PC-3 (cell line): ENCODE data around the gene KLK10. TPM values are rescaled to one million over a fixed set of nuclear protein-coding genes. Genes with fewer than 3 reads are reported as not detected.

Experiments used
- ATAC-seq: fragments of 200-7000 bp; cut with Tn5 transposase; 2 replicates; pipeline ENCODE4 v1.9.1; 2020; ENCODE audit warnings: mild to moderate bottlenecking, moderate library complexity
- Bru-seq: library from RNA; stranded (reverse); fragments of 400-500 nt; gene quantifications from one replicate; lab custom pipeline; 2021; lab: Mats Ljungman, UMichigan
- BruChase-seq, 2 experiments: library from RNA; stranded (reverse); fragments of 400-500 nt; gene quantifications; one replicate each; lab custom pipeline; 2021; lab: Mats Ljungman, UMichigan
- BruUV-seq: library from RNA; stranded (reverse); fragments of 400-500 nt; replicated peaks from 2 replicates; lab custom pipeline; 2021; lab: Mats Ljungman, UMichigan
- CTCF ChIA-PET: fragments of 300-600 bp; sonication (Branson Sonifier 250); formaldehyde crosslinking; loops from one replicate; lab custom pipeline; 2022; ENCODE audit warnings: antibody characterized with exemption; lab: Charles Lee
- POLR2A ChIA-PET: fragments of 300-600 bp; sonication (Branson Sonifier 250); formaldehyde crosslinking; loops from one replicate; lab custom pipeline; 2022; ENCODE audit warnings: antibody characterized with exemption; ENCODE audit not compliant: unreplicated experiment; lab: Charles Lee
- DNase-seq: peaks from one replicate; pipeline ENCODE4 v3.0.0-alpha.2; 2015
- H2AFZ ChIP-seq: fragments of 300-600 bp; sonication (generic); 2 replicates; pipeline ENCODE4 v1.6.0; 2016; ENCODE audit warnings: antibody characterized with exemption, low read length
- H3F3A ChIP-seq: fragments of 300-600 bp; sonication (generic); one replicate; pipeline ENCODE4 v1.6.0; 2017; ENCODE audit warnings: antibody characterized with exemption, low read length, control low read depth, mild to moderate bottlenecking; ENCODE audit not compliant: unreplicated experiment
- H3K27ac ChIP-seq: fragments of 300-600 bp; sonication (generic); 2 replicates; pipeline ENCODE4 v1.5.1; 2016; ENCODE audit warnings: mild to moderate bottlenecking, low read length
- H3K27me3 ChIP-seq: fragments of 300-600 bp; sonication (generic); 2 replicates; pipeline ENCODE4 v1.6.1; 2016; ENCODE audit warnings: low read length, mixed read lengths
- H3K36me3 ChIP-seq: fragments of 300-600 bp; sonication (generic); 2 replicates; pipeline ENCODE4 v1.6.1; 2016; ENCODE audit warnings: low read depth, mixed run types, low read length, mixed read lengths
- H3K4me1 ChIP-seq: fragments of 300-600 bp; sonication (generic); 2 replicates; pipeline ENCODE4 v1.5.1; 2016; ENCODE audit warnings: low read length; ENCODE audit not compliant: insufficient read depth
- H3K4me2 ChIP-seq: fragments of 300-600 bp; sonication (generic); 2 replicates; pipeline ENCODE4 v1.6.0; 2016; ENCODE audit warnings: low read length
- H3K4me3 ChIP-seq: fragments of 300-600 bp; sonication (generic); 2 replicates; pipeline ENCODE4 v1.5.1; 2016; ENCODE audit warnings: mild to moderate bottlenecking, low read length, mixed read lengths
- H3K79me2 ChIP-seq: fragments of 300-600 bp; sonication (generic); 2 replicates; pipeline ENCODE4 v1.6.1; 2017; ENCODE audit warnings: low read length, mixed read lengths
- H3K9ac ChIP-seq: fragments of 300-600 bp; sonication (generic); 2 replicates; pipeline ENCODE4 v1.6.0; 2016; ENCODE audit warnings: mild to moderate bottlenecking, low read length
- H3K9me2 ChIP-seq: fragments of 300-600 bp; sonication (generic); replicated peaks from 2 replicates; pipeline ENCODE4 v1.6.1; 2016; ENCODE audit warnings: mixed run types, low read length, mixed read lengths
- H3K9me3 ChIP-seq: fragments of 300-600 bp; sonication (generic); 2 replicates; pipeline ENCODE4 v1.6.1; 2016; ENCODE audit warnings: low read length, mixed read lengths
- H4K20me1 ChIP-seq: fragments of 300-600 bp; sonication (generic); 2 replicates; pipeline ENCODE4 v1.6.1; 2016; ENCODE audit warnings: low read length, mixed read lengths
- CTCF ChIP-seq: fragments of 300-600 bp; sonication (generic); conservative IDR thresholded peaks from 2 replicates; pipeline ENCODE4 v1.5.1; 2017; ENCODE audit warnings: antibody characterized with exemption, low read depth, mild to moderate bottlenecking, low read length
- EZH2 ChIP-seq: fragments of 300-600 bp; sonication (generic); IDR thresholded peaks from one replicate; pipeline ENCODE4 v1.6.1; 2017; ENCODE audit warnings: antibody characterized with exemption, mild to moderate bottlenecking, low read length; ENCODE audit not compliant: unreplicated experiment
- EZH2phosphoT487 ChIP-seq: fragments of 300-600 bp; sonication (generic); IDR thresholded peaks from 2 replicates; pipeline ENCODE4 v1.6.1; 2018; ENCODE audit warnings: mild to moderate bottlenecking, antibody characterized with exemption, low read length, borderline replicate concordance
- intact Hi-C: fragments of 100-400 bp; cut with micrococcal nuclease; formaldehyde crosslinking; loops from 2 replicates; pipeline ENCODE4 v1.9.0; 2023
- long read RNA-seq: library from polyadenylated mRNA; unstranded; transcript quantifications from one replicate; pipeline ENCODE4 v2.0.0, GENCODE V29; 2021; ENCODE audit not compliant: unreplicated experiment
- total RNA-seq: library from RNA; depleted of rRNA; stranded (reverse); fragments of >200 nt; gene quantifications from 2 replicates; pipeline ENCODE4 v1.2.3, GENCODE V29; 2014; rRNA removed

Gene KLK10, protein sequence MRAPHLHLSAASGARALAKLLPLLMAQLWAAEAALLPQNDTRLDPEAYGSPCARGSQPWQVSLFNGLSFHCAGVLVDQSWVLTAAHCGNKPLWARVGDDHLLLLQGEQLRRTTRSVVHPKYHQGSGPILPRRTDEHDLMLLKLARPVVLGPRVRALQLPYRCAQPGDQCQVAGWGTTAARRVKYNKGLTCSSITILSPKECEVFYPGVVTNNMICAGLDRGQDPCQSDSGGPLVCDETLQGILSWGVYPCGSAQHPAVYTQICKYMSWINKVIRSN
- 1.2 and 2.9 TPM in 2 replicates for total RNA-seq
- percentile 28 among the genes with signal in this experiment for Bru-seq, nascent RNA
- BruChase-seq, experiment 1, labeled RNA remaining after a 6-hour chase = percentile 22 among the genes with signal in this experiment
- BruChase-seq, experiment 2, labeled RNA remaining after a 2-hour chase = percentile 16 among the genes with signal in this experiment
- long read RNA-seq, partial matches to known transcripts = 0 of 1 reads
- long read RNA-seq, other reads (novel, unspliced or antisense) = 0 of 1 reads

DNA sequence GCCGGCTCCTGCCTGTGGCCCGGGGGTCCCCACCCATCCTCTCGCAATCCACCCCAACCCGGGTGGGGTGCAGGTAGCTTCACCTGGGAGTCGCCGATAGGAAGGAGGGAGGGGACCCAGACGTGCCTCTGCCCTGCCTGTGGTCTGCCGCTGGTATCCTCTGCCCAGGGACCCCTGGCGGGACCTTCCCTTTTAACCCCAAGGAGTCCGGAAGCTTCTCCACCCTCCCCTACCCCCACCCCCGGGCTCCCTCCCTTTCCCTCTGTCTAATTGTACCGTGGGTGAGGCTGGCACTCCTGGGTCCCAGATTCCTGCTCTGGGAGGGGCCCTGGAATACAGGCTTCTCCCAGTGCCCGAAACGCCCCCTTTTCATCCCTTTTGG lies at the start of gene KLK10:
KLK10 (minus strand) TSS at position 166 of the 382 bp plus-strand sequence. CDS start 579 bp downstream, outside the sequence.
- Histone ChIP-seq H2AFZ (no peak within 1 kb of the TSS), H3K4me2 (no peak within 1 kb of the TSS), H3K36me3 (no peaks in the 10 kb centered on the region), H3K9me3 (no peaks in the 10 kb centered on the region), H3F3A (no peaks in the 10 kb centered on the region), H3K9ac (no peak within 1 kb of the TSS), H3K4me1 (peaks cover 16% of the 10 kb centered on the region), H3K79me2 (no peaks in the 10 kb centered on the region), H3K27me3 (no peaks in the 10 kb centered on the region), H3K9me2 (no peaks in the 10 kb centered on the region), H3K27ac (peak within 1 kb of the TSS; percentile 6), H3K4me3 (no peak within 1 kb of the TSS), H4K20me1 (no peaks in the 10 kb centered on the region)
- no peak for TF ChIP-seq CTCF
- TF ChIP-seq EZH2phosphoT487 = no peak
- no peak for TF ChIP-seq EZH2
- intact Hi-C loops = loop anchor here (5.0 kb wide), 1 partner anchor 217 kb away; no protein-coding TSS in a partner anchor
- no peak for ATAC-seq
- ChIA-PET POLR2A (no interaction called here), CTCF (interaction anchor here (3.5 kb wide), 1 partner anchor 75 kb away, joined by 79 read pairs; no protein-coding TSS in a partner anchor)
- no peak for DNase-seq
- BruUV-seq = no TSS peak

DNA sequence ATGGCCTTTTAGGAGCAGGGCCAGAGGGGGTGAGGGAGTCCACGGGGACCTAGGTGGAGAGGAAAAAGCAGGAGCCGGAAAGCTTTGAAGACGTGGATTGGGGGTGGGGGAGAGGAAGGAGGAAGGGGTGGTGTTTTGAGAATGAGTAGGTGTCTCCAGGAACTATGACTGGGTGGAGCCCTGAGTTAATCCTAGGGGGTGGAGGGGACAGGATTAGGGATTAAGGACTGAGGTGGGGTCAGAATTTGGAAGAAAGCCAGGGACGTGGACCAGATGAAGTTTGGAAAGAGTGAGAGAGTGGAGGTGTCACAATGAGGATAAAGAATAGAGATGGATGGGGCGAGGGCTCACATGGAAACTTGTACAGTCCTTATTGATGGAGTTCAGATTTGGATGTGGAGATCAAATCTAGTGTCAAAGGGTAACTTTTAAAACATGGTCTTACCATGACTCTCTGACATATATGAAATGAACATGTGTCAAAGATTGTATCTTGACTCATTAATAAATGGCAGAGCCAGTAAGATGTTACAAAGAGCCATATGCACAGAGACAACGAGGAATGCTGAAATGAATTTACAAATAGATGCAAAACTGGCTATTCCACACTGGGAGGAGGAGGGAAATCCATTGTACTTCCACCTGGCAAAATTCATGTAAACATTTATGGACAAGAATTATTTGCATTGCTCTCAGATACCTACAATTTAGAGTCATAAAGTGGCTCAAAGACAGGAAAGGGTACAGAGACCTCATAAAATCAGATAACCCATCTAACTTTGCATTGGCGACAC lies 47.1 kb upstream of the KLK10 start:
- ATAC-seq = no peak

More for the DNA sequence above, 47.1 kb upstream of the KLK10 start:
- no TSS peak for BruUV-seq
- TF ChIP-seq EZH2 (no peak), CTCF (no peak), EZH2phosphoT487 (no peak)
- Histone ChIP-seq H3K27me3 (no peaks in the 10 kb centered on the region), H3F3A (peaks cover 3% of the 10 kb centered on the region), H3K9me3 (no peaks in the 10 kb centered on the region), H3K9ac (no peak overlapping the region), H3K79me2 (no peaks in the 10 kb centered on the region), H3K27ac (no peak overlapping the region), H3K36me3 (no peaks in the 10 kb centered on the region), H4K20me1 (no peaks in the 10 kb centered on the region), H3K4me3 (no peak overlapping the region), H3K4me1 (peaks cover 20% of the 10 kb centered on the region), H3K9me2 (no peaks in the 10 kb centered on the region), H3K4me2 (no peak overlapping the region), H2AFZ (no peak overlapping the region)
- ChIA-PET CTCF (no interaction called here), POLR2A (no interaction called here)
- no peak for DNase-seq
- intact Hi-C loops = no loop called here
